NOMO-1 treated with DMSO at 0.1 percent for 48 hours (cell line): ENCODE data around the gene CAPN8.
A peak's percentile ranks its signal among the peaks of the same experiment; 100 is the strongest.

Experiments used
- DNase-seq: peaks from one replicate; lab custom pipeline; 2025; ENCODE audit not compliant: unreplicated experiment; lab: John Stamatoyannopoulos, UW

Gene CAPN8

DNA sequence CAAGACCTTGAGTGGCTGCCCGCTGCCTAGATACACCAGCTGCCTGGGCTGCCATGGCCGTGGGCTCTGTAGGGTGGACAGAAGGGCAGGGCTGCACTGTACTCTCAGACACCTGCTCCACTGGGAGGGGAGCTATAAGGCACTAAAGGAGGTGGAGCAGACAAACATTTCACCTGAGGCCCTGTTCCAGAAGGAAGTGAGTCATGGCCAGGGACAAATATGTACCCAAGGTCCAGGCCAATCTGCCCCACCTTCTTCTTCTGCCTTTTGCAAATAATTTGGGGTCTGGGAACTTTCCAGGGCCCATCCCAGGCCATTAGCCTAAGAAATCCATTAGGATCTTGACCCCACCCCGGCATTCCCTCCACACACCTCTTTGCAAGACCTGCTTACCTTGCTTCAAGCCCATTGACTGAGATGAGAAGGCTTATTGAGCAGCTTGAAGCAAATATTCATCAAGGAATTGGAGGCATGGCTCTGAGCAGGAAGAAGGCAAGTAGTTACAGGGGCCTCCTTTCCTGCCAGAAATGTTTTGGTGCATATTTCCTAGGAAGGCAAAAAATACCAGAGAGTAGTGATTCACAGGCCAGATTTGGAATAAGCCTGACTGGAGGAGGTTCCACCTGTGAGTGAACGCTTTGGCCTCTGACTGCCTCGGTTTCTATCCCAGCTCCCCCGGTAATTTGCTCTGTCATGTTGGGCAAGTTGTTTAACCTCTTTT is at the start of gene CAPN8:
Gene CAPN8 (minus strand): TSS at position 110 of the 721 bp plus-strand sequence. CDS start 55 bp downstream, at position 55.
- DNase-seq, result no peak

DNA sequence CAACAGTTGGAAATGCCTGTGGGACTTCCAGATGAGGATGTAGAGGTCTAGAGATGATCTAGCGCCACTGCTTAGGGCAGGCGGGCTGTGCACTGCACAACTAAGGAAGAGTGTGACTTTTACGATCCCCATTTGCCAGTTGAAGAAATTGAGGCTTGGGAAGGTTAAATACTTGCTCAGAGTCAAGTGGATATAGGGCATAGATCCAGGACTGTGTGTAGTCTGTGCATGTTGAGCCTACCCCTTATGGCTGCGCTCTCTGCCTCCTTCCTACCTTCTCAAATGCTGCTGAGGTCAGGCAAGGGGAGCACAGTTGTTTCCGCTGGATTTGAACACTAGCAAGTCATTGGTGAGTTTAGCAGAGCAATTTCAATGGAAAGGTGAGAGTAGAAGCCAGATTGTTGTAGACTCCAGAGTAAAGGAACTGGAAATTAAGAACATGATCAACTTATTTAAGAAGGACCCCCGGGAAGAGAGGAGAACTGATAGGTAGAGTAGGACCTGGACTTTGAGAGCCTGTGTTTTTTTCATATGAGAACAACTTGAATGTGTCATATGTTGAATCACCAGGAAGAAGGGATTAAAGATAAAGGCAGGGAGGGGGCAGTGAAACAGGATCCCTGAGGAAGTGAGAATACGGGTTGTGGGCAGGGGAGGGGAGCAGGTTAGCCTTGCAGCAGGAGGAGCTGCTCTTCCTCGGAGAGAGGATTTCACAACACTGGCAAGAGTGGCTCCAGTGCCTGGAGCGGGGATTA is 49.5 kb upstream of the CAPN8 start:
- DNase-seq, result peak; percentile 64

DNA sequence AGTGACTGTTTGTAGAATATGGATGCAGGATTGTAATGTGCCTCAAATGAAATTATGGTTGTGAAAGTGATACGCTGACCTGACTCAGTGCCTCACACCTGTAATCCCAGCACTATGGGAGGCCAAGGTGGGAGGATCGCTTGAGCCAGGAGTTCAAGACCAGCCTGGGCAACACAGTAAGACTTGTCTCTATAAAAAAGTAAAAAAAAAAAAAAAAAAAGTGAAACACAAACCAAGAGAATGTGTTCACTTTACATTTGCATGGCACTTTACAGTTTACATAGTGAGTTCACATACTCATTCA is 48.9 kb upstream of the CAPN8 start:
- no peak for DNase-seq

DNA sequence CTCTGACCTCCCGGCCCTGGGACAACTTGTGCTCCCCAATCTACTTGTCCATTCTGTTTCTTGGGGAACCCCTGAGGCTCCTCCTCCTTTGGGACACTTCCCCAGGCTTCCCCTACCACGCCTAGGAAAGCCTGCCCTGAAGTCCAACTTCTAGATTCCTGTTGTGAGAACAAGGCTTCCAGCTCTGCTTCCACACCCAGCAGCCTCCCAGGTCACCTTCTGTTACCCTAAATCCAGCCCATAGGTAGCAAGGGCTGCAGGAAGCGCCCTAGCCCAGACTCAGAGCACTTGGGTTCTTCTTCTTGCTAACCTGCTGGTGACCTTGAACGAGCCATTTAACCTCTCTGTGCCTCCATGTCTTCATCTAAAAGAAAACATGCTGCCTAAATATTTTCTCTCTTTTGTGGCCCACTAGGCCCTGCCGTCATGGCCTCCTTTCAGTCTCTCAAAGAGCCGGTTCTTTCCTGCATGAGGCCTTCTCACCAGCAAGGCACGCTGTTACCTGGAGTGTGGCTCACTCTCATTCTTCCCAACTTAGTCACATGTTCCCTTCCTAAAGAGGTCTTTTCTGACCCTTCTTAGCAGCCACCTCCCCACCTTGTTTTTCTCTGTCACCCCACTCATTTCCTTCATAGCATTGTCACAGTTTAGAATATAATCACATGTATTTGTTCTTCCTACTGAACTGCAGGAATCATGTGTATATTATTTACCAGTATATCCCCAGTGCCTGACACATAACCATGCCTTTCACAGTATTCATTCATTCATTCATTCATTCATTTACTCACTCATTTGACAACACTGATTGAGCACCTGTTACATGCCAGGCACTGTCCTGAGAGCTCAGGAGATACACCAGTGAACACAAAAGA is 48.3 kb upstream of the CAPN8 start:
- DNase-seq, result no peak

DNA sequence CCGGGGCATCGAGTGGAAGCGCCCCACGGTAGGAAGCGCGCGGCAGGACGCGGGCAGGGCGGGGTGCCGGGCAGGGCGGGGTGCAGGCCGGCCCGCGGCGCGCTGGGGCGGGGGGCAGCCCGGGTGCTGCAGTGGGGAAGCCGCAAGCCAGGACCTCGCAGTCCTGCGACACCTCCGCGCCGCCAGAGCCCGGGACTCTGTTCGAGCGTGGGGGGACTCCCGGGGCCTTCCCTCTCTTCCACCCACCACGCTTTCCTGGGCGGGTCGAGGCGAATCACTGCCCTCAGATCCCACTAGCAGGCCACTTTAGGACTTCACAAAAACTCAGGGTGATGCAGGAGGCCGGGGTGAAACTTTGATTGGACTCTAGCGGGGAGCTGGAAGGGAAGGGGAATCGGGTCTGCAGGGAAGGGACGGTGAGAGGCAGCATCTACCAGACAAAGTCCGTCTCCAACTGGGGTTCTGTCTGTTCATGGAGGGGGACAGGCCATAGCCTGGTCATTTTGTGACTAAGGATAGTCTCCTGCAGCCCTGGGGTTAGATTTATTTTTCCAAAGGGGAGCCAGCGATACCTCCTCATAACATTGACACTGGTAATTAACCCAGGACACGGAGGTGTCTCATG is 47.5 kb upstream of the CAPN8 start:
- peak; percentile 9 for DNase-seq

DNA sequence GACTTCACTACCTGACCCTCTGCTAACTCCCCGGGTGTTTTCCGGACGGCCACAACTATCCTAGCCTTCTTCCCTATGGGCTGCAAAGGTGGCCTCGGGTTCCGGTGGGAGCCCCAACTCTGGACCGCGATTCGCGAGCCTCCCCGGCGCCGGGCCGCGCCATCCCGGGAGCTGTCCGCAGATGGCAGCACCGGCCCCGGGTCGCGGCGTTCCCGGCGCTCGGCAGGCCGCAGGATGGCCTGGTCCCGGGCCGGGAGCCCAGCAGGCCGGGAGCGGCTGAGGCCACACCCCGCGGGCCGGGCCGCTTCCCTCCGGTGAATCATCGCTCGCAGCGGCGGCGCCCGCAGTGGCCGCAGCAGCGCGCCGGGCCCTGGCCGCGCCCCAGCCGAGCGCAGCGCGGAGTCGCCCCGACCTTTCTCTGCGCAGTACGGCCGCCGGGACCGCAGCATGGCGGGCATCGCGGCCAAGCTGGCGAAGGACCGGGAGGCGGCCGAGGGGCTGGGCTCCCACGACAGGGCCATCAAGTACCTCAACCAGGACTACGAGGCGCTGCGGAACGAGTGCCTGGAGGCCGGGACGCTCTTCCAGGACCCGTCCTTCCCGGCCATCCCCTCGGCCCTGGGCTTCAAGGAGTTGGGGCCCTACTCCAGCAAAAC is 46.8 kb upstream of the CAPN8 start, which contains the start of gene CAPN2:
Gene CAPN2 (plus strand): TSS at position 346 of the 656 bp plus-strand sequence. CDS start 102 bp downstream, at position 448.
- DNase-seq, result peak; percentile 72

DNA sequence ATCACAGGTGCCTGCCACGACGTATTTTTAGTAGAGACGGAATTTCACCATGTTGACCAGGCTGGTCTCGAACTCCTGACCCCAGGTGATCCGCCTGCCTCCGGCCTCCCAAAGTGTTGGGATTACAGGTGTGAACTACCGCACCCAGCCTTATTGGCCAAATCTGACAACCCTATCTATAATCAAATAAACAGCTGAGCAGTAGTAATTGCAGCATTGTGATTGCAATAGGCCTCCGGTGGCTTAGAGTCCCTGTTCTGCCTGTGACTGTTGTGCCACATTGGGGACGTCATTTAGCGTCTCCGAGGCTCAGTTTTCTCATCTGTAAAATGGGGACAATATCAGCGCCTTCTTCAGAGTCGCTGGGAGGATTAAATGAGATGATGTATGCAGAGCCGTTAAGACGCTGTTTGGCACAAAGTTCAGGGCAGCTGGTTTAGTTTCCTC is 46.3 kb upstream of the CAPN8 start:
- DNase-seq, result no peak

DNA sequence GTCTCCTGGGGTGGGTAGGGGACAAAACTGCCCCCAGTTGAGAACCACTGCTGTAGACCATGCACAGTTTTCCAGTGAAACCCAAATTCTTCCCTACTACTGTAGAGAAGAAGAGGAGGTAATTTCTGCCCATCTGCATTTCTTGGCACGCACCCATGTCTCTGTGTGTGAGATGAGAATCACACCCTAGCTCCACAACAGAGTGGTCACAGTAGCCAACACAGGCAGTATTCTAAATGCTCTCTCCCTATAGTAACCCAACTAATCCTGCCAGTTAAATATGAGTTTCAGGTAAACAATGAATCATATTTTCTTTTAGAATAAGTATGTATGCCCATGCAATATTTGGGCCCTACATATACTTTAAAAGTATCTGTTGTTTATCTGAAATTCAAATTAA is 45.7 kb upstream of the CAPN8 start:
- no peak for DNase-seq

DNA sequence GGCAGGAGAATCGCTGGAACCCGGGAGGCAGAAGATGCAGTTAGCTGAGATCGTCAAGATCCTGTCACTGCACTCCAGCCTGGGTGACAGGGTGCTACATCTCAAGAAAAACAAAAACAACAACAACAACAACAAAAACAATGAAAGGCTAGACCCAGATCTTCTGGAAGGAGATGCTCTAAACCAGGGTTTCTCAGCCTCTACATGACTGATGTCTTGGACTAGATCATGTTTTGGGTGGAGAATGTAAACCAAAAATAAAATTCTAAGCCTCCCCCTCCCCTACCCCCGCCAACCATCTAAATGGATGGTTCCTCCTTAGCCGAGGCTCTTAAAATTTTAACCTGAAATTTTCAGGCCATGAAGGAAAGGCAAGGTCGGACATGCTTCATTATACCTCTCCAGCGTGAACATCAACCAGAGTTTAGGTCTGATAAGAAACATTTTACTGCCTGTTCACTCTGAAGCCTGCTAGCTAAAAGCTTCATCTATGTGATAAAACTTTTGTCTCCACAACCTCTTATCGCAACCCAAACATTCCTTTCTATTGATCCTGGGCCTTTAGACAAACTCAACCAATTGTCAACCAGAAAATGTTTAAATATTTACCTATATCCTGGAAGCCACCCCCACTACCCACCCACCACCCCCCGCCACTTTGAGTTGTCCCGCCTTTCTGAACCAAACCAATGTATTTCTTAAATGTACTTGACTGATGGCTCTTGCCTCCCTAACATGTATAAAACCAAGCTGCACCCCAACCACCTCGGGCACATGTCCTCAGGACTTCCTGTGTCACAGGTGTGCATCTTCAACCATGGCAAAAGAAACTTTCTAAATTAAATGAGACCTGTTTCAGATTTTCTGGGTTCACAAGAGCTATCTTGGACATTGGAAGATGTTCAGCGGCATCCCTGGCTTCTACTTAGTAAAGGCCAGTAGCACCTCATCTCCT is 45.0 kb upstream of the CAPN8 start:
- no peak for DNase-seq

DNA sequence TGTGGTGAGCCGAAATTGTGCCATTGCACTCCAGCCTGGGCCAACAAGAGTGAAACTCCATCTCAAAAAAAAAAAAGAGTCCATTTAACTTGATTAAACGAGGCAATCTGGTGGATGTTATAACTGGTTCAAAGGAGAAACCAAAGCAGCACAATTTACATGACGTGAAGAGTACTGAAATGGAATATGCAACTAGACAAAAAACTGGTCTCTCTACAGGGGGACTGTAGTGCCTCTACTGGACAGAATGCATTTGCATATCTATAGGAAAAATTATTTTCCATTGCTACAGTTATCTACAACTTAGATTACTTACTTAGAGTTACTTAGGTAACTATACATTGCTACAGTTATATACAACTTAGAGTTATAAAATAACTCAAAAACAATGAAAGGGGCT is 44.1 kb upstream of the CAPN8 start:
- no peak for DNase-seq

DNA sequence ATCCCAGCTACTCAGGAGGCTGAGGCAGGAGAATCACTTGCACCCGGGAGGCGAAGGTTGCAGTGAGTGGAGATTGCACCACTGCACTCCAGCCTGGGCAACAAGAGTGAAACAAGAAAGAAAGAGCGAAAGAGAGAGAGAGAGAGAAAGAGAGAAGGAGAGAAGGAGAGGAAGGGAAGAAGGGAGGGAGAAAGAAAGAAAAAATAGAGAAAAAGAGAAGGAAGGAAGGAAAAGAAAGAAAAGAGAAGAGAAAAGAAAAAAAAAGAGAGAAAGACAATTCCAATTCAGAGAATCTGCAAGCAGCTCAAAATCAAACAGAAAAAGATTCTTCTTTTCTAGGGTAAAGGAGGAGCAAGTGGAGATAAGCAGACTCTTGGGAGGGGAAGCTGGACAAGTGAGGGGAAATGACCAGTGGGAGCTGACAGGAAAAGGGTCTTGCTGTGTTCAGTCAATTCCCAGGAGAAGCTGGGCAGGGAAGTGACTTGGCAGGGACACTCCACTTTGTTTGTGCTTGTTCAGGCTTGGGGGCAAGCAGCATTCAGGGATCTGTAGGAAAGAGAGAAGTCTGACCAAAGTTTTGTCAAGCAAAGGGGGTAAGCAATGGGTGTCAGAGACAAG is 43.3 kb upstream of the CAPN8 start:
- no peak for DNase-seq

DNA sequence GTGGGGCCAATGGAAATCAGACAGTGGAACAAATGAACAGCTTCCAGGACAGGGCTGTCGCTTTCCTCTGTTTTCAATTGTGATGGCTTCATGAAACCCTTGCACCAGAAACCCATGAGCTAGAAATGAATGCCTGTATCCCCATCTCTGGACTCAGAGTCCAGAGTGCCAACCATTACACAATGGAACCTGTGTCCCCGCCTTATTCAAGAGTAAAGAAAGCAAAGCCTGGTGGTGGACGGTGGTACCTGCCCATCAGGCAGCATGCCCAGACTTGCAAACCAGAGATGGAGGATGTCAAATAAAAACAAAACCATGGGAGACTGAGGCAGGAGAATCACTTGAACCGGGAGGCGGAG is 42.5 kb upstream of the CAPN8 start:
- no peak for DNase-seq

DNA sequence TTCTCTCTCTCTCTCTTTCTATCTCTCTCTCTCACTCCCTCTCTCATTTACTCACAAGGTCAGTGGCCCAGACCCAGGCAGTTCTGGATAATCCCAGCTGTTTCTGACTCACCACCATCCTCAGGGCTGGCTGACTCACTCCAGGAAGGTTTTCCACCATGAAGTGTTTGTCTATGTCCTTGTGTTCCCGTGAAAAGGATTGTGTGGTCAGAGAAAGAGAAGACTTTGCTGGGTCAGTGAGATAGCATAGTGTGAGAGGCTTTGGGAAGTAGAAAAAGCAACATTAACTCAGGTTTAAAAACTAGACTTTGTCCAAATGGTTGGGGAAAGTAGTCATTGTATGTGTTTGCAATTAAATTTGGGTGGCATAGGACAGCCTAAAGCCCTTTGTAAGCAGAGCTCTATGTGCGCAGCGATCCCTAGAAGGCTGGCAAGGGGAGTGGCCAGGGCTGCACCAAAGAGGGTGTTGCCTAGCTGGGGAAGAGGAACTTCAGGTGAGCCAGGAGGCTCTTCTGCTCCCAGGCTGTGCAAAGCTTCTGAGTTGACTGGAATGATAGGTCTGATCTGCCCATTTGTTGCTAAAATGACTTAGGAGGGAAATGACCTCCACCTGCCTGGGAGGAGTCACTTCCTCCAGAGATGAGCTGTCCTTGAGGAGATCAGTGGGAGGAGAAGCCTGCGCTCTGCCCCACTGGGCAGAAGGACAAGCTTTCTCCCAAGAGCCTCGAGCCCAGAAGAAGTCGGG is 41.9 kb upstream of the CAPN8 start:
- DNase-seq, result no peak

DNA sequence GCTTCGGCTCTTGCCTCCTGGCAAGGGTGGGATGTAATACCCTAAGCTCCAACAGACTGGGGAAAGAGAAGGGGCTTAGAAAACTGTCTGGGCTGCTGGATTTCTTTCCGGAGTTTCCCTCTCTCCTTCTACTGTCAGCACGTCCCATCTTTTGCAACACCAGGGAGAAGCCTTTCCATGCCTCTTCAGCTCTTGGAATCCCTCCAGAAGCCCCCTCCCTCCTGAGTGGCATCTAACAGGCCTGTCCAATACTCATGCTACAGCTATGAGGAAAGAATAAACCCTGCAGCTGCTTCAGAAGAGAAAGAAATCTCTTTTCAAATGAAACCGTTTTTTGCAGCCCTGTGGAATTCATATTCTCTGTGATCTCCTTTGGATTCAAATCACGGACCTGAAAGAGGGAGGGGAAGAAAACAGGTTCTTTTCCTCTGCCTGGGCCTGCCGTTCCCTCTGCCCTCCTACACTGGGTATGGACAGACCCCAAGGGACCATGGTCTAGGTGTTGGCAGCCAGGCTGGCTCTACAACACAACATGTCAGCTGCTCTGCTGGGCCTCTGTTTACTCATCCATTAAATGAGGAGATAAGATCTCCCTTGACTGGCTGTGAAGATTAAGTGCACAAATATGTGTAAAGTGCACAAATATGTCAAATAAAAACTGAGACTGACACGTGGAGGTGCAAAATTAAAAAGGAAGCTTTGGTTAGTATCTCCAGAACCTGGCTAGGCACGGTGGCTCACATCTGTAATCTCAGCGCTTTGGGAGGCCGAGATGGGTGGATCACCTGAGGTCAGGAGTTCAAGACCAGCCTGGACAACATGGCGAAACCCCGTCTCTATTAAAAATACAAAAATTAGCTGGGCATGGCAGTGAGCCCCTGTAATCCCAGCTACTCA is 40.8 kb upstream of the CAPN8 start:
- no peak for DNase-seq

DNA sequence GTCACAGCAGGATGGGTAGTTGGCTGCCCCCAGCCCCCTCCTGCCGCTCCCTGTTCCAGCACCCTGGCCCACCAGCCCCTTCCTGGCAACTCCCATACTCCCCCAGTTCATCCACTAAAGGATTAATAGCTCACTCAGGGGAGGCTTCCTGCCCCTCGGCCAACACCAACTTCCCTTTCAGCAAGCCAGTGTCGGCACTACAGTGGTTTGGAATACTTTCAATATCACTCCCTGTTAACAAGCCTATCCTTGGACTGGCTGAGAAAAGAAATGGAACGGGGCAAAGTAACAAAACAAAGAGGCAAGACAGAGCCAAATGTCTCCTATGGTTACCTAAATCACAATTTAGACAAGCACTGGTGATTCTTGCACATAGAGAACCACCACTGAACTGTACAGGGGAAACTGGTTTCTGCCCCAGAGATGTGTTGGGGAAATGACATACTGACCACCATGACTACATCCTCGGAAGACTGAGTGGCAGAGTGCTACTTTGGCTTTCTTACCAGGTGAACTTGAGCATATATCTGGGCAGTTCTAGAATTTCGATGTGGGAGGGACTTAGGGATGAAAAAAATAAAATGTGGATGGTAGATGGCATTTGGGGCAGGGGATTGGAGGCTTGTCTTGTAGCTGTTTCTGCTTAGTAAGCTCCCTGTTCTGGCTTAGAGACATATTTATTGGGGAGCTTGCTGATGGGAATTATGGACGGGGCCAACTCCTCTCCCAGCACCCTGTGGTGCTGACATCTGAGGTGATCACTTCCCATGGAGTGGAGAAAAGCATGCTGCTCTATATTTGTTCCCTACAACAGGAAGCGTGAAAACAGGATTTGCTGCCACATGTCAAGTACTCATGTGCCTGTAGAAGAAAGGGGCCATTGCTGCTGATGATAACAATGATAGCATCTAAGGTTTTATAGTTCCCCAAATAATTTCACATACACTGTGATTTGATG is 39.7 kb upstream of the CAPN8 start:
- no peak for DNase-seq

DNA sequence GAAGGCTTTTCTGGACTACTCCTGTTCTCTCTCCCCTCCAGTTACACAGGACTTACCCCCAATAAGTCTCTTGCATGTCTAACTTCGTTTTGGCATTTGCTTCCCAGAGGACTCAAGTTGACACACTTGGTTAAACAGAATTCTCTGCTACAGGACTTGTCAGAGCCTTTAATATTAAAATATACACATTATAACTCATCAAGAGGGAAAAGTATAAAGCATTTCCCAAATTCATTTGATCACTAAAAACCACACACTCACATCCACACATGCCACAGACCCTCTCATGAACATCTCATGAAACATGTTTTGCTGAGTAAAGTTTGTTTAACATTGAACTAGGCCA is 38.1 kb upstream of the CAPN8 start:
- no peak for DNase-seq
